Measurements from ENCODE around the gene C15orf39.
"Not testable (repeated sequence)": the region's sequence is repeated elsewhere in the genome, so short reads cannot be mapped to it uniquely, and the experiment has no call there.

The C15orf39 gene

DNA sequence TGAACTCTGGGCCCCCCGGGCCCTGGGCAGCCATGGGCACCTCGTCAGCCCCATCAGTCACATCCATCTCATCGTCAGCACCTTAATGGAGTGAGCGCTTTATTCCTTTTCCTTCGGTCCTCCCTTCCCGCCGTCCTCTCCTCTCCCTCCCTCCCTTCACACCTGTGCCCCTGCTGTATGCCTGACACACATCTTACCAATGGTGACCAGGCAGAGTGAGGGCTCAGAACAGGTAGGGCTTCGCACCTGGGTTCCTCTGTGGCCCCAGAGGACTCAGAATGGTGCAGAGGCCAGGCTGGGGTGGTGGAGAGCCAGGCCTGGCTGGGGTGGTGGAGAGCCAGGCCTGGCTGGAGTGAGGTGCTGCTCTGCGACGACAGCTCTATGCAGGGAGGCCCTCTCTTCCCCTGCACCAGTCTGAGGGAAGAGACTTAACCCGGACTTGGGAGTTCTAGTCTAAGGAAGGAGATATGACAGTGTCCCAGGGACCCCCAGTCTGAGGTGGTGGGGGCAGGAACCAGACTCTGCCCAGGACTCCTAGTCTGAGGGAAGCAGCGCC lies 11.6 kb downstream of the C15orf39 start:
- DNase-seq: no peak

DNA sequence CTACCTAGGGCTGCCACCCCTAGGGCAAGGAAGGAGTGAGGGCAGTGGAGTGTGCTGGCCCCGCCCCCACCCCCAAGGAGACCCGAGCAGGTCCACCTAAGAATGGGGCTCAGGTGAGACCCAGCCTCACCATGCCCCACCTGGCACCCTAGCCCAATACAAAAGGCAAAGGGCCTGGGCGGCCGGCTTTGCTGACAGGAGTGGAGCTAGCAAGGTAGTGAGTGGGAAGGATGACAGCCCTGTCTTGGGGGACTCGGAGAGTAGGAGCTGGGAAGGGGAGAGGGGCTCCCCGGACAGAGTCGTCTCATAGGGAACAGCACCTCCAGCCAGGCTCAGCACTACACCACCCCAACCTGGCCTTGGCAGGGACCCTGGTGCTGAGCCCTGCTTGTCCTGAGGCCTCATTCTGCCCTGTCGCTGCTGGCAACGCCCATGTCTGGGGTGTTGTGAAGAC lies 12.1 kb downstream of the C15orf39 start:
- DNase-seq: no peak

DNA sequence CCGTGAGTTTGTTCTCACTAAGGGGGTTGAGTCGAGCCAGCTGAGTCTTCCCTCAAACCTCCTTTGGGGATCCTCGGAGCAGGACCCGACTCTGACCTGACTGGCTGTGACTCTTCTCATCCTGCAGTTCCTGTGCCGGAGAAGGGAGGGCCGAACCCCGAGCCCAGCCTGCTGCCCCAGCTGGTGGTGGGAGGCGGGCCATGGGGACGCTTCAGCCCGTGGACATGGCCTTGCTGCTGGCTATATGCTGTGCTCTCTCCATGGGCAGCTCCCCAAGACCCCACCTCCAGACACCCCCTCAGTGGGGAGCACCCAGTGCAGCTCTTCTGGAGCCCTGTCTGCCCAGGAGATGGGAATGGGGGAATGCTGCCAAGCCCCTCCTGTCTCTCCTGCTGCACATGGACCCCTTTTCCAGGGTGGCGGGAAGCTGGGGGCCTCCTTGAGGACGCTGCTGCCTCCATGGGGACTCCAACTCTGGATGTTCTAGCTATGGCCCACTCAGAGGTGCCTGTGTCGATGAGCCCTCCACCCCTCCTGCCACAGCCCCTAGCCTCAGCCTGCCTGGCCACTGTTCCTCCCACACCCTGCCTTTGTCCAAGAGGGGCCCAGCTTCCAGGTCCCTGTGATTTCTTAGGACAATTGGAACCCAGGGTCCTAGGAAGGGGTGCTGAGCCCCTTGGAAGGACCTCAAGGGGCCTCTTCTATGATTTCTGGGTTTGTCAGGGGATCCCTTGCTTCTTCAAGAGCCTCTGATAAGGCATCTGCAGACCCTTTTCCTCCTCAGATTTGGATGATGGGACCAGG lies 12.8 kb downstream of the C15orf39 start:
- no peak for DNase-seq

DNA sequence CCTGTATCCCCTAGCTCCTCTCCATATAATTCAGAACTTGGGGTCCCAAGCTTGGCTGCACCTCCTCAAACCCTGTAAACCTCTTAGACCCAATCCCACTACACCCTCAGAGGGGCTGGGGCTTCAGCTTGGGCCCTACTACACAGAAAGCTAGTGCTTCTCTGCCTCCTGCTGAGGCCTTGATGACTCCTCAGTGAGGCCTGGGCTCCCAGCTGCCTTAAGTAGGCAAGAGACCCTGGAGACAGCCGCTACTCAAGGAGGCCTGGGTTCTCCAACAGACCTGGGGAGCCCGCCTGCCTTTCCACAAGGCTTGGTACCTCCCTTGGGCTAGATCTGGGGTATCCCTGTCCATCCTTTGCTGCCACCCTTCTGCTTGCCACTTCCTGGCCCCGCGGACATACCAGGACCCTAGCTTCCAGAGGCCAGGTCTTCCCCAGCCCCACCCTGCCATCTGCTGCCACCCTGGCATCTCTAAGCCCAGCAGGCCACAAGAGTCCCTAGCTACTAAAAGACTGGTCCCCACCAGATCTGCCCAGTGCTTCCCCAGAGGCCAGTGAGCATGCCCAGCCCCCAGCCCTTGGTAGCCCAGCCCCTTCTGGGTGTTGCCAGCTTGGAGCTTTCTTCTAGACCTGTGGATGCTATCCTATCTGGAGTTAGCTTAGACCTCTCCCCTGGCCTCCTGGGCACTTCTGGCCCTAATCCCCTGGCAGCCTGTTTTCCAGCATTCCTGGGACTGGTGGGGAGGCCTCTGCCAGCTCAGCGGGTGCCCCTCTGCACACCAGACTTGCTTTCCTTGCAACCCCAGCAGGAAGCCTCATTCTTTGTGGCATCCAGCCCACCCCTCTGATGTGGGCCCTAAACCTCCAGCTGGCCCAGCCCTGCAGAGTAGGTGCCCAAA lies 13.7 kb downstream of the C15orf39 start:
- no peak for DNase-seq

DNA sequence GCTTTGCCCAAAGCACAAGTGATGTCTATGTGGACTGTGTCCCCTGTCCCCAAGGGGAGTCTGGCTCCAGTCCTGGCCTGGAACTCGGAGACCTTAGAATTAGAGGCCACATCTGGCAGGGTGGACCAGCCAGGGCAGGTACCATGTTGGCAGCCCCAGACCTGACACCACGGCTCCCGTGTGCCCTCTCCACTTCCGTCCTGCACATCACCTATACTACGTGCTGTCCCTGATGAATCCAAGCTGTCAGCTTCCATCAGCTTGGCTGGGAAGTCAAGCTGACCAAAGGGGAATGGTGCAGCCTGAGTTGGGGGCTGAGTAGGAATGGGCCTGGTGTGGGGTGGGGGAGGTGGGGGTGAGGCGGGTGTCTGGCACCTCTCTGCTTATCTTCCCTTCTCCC lies 15.3 kb downstream of the C15orf39 start:
- no peak for DNase-seq

DNA sequence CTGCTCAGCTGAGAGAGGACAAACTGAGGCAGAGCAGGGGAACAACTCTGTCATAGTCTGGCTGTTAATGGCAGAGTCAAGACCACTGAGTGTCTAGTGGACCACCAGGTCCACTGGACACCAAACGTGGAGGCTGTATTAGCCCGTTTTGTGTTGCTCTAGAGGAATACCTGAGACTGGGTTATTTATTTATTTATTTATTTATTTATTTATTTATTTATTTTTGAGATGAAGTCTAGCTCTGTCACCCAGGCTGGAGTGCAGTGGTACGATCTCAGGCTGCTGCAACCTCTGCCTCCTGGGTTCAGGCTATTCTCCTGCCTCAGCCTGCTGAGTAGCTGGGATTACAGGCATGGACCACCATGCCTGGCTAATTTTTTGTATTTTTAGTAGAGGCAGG lies 15.9 kb downstream of the C15orf39 start:
- not testable (repeated sequence) for DNase-seq

DNA sequence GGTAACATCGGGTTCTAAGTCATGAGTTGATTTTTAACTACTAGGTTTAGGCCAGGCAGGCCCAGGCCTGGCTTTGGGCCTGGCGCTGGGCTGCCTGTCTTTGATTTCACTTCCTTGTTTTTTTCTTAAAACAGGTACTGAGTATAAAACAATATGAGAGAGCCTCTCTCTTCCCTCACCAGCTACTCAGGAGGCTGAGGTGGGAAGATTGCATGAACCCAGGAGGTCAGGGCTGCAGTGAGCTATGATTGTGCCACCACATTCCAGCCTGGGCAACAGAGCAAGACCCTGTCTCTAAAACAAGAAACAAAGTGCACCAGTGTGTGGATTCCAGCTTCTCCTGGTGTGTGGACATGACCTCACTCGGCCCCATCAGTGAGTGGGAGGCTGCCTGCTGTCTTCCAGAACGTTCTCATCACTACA lies 17.8 kb downstream of the C15orf39 start:
- DNase-seq: not testable (repeated sequence)

DNA sequence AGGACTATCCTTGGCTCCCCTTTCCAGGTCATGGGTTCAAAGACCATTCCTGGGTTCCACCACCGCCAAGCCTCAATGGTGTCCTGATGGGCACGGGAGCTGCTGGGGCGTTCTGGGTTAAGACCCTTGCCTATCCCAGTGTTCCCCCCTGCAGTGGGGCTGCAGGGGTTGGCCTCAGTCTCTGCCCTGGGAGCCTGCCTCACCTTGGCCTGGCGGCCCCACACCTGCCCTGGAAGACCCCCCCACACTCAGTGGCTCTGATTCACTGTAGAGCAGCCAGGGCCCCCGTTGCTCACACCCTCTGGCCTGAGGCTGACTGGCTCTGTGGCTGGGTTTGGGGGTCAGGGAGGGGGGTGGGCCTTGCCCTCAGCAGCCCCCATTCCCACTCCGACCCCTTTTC lies 22.0 kb downstream of the C15orf39 start:
- no peak for DNase-seq

DNA sequence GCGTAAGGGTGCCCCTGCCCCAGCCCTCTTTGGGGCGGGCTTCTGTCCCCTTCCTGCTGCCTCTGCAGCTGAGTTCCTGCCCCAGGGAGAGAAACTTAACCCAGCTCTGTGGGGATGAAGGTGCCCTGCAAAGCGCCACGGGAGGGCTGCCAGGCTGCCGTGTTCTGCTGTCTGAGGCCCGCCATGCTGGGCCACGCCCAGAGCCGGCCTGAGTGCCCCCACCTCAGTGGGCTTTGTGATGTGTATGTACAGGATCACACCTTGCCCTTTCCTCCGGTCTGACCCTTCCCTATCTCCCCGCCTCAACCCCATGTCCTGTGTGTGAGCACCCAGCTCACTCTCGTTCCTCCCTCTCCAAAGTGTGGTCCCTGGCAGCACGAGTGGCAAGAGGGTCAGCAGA lies 22.6 kb downstream of the C15orf39 start:
- no peak for DNase-seq

DNA sequence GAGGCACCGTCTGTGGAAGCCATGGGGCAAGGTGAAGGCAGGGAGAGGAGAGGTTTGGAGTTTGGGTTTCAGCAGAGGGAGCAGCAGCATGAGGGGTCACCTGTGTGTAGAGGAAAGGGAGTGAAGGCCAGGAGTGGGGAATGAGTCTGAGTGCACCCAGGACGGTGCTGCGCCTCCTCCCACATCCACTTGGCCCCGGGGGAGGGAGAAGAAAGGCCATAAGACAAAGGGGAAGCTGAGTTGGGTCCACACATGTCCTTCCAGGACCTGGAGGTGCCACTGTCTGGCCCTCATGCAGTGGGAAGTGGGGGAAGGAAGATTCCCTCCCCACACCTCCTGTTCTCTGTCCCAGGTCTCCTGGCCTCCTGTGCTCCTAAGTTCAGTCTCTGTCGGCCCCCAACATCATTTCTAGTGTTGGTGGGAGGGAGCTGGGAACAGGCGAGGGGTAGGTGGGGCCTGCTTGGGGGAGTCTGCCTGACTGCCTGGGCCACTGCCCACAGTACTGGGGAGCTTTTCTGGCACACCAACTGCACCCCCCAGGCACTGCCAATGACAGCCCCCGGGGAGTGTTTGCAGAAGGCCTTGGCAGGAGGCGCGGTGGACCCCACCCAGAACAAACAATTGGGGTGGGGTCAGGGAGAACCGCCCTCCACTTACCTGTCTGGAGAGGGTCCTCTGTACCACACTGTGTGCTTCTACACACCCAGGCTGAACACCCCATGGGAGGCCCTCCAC lies 23.6 kb downstream of the C15orf39 start:
- not testable (repeated sequence) for DNase-seq

DNA sequence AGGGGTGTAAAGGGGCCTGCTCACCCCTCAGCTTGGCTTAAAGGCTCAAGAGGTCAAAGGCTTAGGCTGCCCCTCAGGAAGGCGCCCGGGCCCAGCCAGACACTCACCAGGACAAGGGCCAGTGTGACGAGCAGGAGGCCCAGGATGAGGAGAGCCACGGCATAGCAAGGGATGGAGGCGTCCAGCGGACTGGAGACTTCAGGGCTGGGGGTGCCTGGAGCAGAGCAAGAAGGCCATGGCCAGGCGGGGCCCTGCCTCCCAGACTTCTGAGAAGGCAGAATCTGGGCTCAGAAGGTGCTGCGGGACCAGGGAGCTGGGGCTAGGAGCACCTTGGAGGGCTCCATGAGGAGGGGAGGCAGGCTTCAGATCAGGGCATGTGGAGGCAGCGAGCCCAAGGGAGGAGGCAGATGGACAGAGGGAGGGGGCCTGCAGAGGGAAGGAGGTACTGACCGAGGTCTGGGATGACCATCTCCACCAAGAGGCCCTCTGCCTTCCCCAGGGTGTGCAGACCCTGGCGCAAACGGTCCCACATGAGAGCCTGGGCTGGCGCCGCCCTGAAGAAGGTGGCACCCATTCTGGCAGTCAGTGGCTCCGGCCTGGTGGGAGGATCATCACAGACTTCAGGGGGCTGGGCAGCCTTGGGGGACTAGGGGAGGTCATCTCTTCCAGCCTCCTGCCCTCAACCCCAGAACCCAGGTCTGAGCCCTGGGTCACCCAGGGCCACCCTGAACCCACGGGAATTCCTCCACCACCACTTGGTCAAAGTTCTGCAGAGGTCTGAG lies 24.5 kb downstream of the C15orf39 start:
- no peak for DNase-seq

DNA sequence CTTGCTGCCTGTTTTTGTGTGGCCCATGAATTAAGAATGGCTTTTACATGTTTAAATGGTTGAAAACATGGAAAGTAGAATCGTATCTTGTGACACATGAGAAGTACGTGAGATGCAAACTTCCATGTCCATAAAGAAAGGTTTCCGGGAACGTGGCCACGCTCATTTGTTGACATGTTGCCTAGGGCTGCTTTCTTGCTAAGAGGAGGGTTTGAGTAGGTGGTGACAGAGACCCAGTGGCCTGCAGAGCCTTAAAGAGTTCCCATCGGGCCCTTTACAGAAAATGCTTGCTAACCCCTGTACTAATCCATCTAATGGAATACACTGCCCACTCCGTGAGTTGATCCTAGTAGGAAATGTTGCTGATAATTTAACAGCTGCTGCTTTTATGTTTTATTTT lies 25.4 kb downstream of the C15orf39 start:
- DNase-seq: not testable (repeated sequence)

DNA sequence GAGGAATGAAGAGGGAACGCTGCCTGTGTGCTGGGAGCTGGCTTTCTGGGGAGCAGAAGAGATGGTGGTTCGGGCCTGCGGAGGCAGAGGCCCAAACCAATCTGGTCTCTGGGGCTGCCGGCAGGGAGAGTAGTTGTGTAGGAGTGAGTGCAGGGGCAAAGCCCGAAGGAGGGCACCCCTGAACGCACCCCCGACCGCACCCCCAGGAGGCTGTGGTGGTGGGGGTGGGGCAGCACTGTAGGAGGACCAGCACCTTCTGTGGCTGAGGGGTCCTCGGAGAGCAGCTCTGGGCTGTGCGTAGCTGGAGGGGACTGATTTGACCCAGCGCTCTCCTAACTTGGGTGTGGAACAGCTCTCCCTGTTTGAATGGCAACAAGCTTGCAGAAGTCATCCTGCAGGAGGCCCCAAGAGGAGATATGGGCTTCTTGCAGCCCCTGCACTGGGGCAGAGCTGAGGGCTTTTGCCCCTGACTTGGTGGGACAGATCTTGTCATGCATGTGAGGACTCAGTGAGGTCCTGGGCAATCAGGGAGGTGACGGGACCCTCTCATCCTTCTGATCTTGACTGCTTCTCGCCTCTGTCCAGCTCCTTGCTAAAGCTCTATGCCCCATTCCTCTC lies 26.1 kb downstream of the C15orf39 start:
- no peak for DNase-seq

DNA sequence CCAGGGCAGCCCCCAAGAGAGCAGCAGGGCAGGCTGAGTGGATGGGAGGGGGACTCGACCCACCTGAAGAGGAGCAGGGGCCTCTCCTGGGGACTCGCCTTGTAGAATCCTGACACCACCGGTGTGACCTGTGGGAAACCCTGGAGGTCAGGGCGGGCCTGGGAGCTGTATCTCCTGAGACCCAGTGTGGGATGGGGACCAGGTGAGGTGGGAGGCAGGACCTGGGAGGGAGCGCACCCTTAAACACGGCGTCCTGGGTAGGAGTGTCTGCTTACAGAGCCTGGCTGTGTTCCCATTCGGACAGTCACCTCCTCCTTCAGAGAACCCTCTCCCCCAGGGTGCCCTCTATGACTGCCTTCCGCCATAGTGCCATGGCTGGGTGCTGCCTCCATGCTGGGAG lies 27.1 kb downstream of the C15orf39 start:
- DNase-seq: no peak

DNA sequence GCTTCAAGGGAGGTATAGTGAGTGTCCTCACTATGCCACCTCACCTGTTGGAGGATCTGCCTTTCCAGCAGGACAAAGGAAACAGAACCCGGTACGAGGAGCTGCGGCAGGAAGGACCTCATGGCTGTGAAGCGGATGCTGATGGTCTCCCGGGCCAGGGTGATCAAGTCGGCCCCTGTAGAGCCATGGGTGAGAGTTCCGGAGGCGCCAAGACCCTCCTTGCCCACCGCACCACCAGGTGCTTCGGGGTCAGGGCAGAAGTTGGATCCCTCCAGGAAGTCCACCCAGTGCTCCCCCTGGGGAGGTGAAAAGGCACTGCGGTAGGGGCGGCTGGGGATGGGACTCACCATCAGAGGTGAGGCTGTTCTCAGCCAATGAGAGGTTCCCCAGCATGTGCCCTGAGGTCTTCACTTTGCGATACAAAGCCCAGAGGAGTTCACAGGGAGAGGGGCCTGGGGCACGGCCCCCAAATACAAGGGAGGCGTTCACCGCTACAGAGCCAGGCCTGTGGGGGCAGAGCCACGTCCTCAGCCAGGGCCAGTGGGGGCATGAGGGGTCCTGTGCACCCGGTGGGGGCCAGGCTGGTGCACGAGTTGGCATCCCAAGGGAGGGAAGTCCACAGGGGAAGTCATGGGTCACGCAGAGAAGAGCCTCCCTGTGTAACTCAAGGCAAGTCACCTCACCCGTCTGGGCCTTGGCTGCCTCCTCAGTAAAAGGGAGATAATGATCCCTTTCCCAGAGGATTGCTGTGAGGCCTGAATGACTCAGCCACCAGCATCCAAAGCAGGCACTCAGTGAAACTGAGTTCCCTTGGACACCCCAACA lies 27.7 kb downstream of the C15orf39 start:
- no peak for DNase-seq

DNA sequence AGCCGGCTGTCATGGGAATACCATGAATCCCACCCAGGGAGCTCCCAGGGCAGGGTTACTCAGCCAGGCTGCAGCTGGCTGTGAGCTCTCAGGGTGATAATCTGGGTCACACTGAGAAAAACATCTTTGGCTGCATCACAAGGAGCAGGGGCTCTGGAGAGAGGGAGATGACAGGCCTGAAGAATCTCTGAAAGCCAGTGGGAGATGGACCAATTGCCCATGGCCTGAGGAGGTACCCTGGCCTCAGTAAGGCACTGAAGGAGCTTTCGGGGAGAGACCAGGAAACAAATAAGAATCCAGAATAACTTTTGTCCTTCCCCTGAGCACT lies 28.3 kb downstream of the C15orf39 start:
- no peak for DNase-seq

DNA sequence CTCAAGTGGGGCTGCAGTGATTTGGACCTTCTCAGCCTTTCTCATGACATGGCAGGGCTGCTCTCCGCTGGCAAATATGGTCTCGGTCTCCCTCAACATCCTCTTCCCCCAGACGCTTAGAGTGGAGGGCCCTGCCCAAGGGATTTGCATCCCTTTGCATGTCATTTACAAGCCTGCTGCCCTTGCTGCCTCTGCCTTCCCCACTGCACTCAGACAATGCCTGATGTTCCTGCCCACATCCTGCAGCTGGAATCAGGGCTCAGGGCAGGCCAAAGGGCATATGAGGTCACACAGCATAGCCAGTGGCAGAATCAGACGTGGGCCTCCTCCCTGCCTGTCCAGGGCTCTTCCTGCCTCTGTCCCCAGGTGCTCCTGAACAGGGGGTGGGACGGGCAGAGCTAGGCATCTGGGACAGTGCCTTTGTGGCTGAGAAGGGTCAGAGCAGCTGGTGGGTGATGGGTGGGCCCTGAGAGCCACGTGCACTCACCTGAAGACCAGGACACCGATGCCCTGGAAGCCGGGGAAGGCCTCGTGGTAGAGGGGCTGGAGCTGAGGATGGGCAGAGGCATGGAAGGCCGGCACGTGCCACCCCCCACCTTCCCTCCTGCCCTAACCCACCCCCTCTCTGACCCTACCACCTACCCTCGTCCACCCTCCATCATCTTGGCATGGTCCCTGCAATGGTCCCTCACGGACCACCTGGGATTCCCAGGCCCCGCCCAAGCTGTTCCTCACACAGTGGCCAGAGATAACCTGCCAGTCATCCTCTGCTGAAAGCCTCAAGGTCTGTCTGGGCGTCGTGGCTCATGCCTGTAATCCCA lies 29.1 kb downstream of the C15orf39 start:
- no peak for DNase-seq

DNA sequence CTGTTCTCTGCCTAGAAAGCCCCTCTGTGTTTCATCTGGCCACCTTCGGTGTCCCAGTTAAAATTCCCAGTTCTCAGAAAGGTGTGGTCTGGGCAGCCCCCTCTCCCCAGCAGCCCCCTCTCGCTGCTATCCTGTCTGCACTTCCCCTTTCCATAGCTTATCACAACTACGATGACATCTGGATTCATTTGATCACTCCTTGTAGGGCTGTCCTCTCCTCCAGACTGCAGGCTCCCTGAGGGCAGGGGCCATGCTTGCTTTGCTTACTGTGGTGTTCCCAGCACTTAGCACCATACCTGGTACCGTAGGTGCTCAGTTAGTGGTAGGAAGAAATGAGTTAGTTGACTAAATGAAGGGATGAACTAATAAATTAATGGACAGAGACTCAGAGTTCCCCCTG lies 30.2 kb downstream of the C15orf39 start:
- no peak for DNase-seq

DNA sequence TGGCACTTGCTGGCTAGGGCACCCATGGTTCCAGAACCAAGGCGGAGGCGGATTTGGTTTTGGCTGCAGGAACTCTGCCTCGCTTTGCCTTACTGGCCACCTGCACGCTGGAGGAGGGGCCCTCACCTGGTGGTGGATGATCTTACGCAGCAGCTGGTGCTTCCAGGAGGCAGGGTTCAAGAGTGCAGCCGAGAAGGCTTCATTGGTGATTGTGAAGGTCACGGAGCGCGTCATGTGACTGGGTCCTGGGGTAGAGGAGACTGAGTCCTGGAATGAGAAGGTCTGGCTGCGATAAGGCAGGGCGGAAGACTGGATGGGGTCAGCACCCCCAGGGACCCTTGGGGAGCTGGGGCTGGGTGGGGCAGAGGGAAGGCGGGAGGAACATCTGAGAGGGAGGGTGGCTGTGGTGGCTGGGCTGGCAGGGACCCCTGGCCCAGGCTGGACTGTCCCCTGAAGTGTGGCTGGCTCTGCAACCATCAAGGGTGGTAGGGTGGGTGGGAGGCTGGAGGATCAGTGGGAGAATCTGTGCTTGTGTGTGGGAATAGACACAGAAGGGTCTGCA lies 30.7 kb downstream of the C15orf39 start:
- no peak for DNase-seq
